Activated T-cell treated with anti-CD3 and anti-CD28 coated beads, Interleukin-2, amount 50 U/mL, for 1 hour (primary cell): ENCODE results near the gene TPP1.

ENCODE experiments used
- DNase-seq: peaks from one replicate; pipeline ENCODE4 v3.0.0-alpha.2; 2020

The TPP1 gene

DNA sequence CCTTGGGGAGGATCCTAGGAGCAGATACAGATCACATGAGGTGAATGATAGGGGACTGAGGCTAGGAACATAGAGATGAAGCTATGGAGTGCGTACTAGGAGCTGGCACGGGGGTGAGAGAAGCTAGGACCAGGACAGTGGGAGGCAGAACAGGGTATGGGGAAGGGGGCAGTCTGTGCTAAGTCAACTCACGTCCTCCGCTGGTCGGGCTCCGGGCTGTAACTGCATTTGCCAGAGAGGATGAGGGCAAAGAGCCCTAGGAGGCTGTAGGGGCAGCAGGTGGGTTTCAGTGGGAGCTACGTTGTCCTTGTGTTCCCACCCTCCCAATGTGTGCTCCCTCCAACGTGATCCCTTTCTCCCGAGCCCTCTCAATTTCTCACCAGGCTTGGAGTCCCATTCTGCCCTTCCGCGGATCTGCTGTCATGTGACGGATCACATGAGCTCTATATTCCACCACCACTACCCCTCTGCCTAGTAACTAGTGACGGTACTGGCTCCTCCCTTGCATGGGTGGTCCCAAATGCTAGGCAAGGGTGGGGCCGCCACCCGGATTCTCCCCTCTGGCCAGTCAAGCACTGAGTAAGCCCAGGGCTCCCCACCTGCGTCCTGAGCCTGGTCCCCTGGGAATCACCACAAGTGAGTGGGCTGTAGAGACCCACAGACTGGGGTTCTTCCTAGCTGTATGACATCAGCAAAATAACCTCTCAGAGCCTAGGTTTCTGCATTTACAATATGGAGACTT lies at the start of gene TPP1:
TPP1 (minus strand) TSS at position 419 of the 742 bp plus-strand sequence; CDS start at position 397, 22 bp downstream.
- peak; percentile 89 for DNase-seq

- no peak for DNase-seq
Observed at GRCh38 chr11:6667733-6668374, 48.6 kb upstream of the TPP1 start.

DNA sequence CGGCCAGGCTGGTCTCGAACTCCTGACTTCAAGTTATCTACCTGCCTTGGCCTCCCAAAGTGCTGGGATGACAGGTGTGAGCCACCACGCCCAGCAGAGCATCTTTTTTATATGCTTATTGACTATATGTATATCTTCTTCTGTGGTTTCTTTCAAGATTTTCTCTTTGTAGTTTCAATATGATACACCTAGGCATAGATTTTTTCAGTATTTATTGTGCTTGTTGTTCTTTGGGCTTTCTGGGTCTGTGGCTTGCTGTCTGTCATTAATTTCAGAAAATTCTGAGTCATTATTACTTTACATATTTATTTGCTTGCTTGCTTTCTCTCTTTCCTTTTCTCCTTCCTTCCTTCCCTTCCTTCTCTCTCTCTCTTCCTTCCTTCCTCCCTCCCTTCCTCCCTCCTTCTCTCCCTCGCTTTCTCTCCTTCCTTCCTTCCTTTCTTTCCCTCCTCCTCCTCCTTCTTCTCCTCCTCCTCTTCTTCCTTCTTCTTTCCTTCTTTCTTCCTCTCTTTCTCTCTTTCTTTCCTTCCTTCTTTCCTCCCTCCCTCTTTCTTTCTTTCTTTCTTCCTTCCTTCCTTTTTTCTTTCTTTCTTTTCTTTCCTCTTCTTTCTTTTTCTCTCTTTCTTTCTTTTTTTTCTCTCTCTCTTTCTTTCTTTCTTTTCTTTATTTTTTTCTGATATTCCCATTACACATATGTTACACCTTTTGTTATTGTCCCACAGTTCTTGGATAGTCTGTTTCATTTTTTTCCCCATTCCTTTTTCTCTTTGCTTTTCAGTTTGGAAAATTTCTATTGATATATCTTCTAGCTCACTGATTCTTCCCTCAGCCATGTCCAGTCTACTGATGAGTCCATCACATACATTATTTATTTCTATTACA lies 47.3 kb upstream of the TPP1 start:
- no peak for DNase-seq

GRCh38 chr11:6664551-6664950 lies 45.3 kb upstream of the TPP1 start:
- no peak for DNase-seq

- no peak for DNase-seq
Observed at GRCh38 chr11:6663794-6664469, 44.7 kb upstream of the TPP1 start.

GRCh38 chr11:6660712-6661111 lies 41.5 kb upstream of the TPP1 start:
- DNase-seq = no peak

- no peak for DNase-seq
Observed at GRCh38 chr11:6658647-6659046, 39.4 kb upstream of the TPP1 start.

DNA sequence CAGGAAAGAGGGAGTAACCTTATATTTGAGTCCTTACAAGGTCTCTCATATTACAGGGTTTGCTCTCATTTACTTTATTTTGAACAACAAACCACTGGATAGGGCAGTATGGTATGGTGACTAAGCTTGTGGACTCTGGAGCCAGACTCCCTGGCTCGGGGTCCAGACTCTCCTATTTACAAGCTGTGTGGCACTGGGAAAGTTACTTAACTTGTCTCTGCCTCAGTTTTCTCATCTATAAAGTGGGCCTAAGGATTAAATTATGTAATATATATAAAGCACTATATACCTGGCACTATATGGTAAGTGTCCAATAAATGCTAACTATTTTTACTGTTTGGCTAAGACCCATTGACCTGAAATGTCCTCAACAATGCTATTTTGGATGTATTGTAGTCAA lies 38.1 kb upstream of the TPP1 start:
- DNase-seq = no peak

- DNase-seq = no peak
Observed at GRCh38 chr11:6656936-6657335, 37.7 kb upstream of the TPP1 start.

DNA sequence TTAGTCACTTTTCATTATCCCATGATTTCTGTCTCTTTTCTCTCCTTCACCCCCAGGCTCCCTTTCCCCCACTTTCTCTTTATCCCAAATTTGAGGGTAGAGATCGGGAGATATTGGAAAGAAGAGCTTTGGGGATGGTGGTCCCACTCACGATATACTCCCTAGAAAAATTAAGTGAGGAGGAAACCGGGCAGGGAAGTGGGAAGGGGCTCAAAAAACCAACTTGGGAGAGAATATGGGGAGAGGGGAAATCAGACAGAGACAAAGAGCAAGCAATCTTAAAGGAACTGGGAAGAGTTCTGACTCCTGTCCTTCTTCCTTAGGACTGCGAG lies 37.3 kb upstream of the TPP1 start:
- DNase-seq = no peak

DNA sequence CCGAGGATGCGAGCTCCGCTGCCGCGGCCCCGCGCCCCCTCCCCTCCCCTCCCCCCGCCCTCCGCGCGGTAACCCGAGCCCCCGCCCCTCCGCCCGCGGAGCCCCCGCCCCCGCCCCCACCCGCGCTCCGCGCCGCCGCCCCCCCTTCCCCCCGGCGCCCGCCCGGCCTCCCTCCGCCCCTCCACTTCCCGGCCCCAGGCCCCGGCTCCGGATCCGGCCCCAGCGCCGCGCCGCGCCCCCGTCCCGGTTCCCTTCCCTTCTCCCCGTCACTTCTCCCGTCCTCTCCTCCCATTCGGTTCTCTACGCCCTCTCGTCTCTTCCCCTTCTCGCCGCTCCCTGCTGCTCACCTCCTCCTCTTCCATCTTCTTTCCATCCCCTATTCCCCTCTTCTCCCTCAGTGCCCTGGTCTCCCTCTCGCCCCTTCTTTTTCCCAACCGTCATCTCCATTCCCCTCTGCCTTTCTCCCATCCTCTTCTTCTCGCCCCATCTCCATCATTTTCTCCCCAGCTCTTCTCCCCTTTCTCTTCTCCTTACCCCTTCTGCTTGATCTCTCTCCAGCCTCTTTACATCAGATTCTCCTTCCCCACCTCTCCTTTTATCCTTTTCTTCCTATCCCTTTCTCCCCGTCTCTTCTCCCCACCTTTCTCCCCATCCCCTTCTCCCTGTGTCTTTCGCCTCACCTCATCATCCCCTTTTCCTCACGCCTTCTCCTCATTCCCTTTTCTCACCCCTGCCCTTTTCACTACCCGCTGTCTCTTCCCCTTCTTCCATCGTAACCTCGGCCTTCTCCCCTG lies 36.8 kb upstream of the TPP1 start, which contains the start of gene DCHS1:
DCHS1 (minus strand) TSS at position 20 of the 794 bp plus-strand sequence. CDS start 14,196 bp downstream, outside the sequence.
- DNase-seq = peak; percentile 45

DNA sequence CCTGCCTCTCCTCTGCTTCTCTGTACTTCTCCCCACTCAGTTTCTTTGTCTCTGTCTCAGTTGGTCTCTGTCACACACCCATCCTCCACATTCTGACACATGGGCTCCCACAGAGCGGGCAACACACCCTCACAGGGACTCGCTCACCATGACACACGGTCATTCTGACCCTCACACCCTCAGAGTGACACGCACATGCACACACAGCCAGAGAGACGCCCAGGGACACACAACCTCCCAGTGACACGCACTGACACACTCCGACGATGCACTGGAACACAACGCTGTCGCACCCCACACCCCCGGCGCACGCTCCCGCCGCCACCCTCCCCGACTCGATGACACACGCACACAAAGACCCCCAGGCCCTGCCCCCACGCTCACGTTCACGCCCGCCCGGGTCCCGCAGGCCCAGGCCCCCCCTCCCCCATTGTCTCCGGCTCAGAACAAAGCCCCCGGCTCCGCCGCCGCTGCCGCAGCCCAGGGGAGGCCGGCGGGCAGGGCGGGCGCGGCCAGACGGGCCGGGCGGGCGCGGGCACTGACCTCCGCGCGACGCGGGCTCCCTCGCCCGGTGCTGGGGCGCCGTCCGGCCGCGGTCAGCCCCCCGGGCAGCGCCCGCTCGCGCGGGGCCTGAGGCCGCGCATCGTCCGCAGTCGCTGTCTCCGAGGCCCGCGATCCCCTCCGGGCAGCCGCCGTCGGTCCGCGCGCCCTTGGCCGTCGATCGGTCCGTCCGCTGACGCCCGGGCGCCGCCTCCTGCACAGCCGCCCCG lies 36.0 kb upstream of the TPP1 start:
- peak; percentile 51 for DNase-seq

GRCh38 chr11:6654281-6655019 lies 35.2 kb upstream of the TPP1 start:
- no peak for DNase-seq

- no peak for DNase-seq
Observed at GRCh38 chr11:6653656-6654055, 34.4 kb upstream of the TPP1 start.

- DNase-seq = no peak
Observed at GRCh38 chr11:6653097-6653496, 33.9 kb upstream of the TPP1 start.

DNA sequence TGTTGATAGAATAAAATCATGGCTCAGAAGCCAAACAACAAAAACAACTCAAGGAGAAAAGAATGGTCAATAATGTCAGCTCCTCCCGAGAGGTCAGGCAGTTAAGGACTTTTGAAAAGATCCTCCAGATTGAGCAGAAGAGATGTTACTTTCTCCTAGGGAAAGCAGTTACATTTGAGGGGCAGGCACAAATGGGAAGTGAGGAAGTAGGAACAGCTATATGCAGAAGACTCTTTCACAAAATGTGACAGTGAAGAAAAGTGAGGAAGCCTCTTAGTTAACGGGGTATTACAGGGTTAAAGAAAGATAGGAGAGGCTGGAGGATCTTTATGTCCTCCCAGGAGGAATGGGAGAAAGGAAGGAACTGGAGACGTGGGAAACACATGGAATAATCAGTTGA lies 33.0 kb upstream of the TPP1 start:
- no peak for DNase-seq

DNA sequence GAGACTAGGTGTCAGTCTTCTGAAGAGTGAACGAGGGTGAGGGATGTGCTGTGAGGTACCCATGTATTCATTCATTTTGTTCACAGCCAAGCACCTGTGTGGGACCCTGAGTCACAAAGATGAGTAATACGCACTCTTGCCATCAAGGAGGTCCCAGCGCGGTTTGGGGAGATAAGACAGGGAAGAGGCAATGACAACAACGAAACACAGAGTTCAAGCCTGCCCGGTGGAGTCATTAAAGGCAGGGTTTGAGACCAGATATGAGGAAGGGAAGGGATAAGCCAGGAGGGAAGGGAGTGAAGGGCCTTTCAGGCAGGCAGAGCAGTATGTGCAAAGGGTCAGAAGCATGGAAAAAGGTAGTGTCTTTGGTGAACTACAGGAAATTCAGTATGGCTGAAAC lies 31.8 kb upstream of the TPP1 start:
- no peak for DNase-seq

DNA sequence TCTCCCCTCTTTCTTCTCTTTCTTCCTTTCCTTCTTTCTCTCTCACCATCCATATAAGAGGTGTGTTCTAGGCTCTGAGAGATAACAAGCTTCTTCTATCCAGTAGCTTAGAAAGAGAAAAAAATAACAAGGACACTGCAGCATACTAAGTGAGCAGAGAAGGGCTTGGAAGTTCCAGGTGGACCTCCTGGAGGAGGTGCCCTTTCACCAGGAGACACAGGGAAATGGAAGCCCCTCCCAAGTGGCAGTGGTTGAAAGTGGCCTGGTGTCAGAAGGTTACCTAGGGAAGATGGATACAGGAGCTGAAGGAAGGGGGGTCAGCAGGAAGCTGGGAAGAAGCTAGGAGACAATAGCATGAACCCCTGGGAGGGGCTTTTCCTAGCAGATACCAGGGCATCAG lies 30.9 kb upstream of the TPP1 start:
- DNase-seq = no peak

- DNase-seq = no peak
Observed at GRCh38 chr11:6648501-6648900, 29.3 kb upstream of the TPP1 start.

DNA sequence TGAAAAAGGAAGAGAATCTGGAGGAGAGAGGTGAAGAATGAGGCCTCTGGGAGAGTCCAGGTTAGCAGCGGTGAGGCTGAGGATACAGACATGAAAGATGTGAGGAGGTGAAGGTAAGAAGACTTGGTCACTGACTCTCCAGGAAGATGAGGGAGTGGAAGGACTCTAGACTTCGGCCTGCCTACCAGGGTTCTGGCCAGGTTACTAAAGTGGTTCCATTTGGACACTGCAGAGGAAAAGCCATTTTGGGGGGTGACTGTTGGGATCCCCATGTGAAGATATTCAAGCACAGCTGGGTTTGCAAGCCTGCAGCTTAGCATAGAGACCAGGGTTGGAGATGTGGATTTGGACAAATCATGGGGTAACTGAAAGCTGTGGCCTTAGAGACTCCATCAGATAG lies 28.6 kb upstream of the TPP1 start:
- no peak for DNase-seq
